HepG2 (cell line): ENCODE data around the gene TAS1R1. TPM values are rescaled to one million over a fixed set of nuclear protein-coding genes. Genes with fewer than 3 reads are reported as not detected.

Experiments
- ATAC-seq: fragments of 200-7000 bp; cut with Tn5 transposase; 3 replicates; pipeline ENCODE4 v1.9.1; 2020; ENCODE audit warnings: mild to moderate bottlenecking, moderate library complexity
- BruUV-seq: library from RNA; stranded (reverse); fragments of 400-500 nt; replicated peaks from 2 replicates; lab custom pipeline; 2021; lab: Mats Ljungman, UMichigan
- CTCF ChIA-PET: fragments of 300-600 bp; formaldehyde crosslinking; extraction: SDS; loops from one replicate; lab custom pipeline; 2021; ENCODE audit warnings: low total read pairs, inconsistent platforms, low intra/inter-chr PET ratio; lab: Yijun Ruan, JAX
- POLR2A ChIA-PET: fragments of 350-600 bp; sonication (Branson Sonifier 250); formaldehyde crosslinking; loops from one replicate; lab custom pipeline; 2020; ENCODE audit warnings: antibody characterized with exemption, inconsistent platforms; lab: Yijun Ruan, JAX
- DNase-seq: peaks from one replicate; pipeline ENCODE4 v3.0.0-alpha.2; 2015; ENCODE audit warnings: low spot score
- FAIRE-seq: peaks from 3 replicates; lab custom pipeline; 2011; peaks lifted over from hg19 to GRCh38; lab: Jason Lieb, UNC
- H2AFZ ChIP-seq: one replicate; pipeline ENCODE4 v1.6.1; 2011; ENCODE audit warnings: low read length, inconsistent platforms
- H3K27ac ChIP-seq: fragments of 300-600 bp; 3 replicates; pipeline ENCODE4 v1.8.0; 2011; ENCODE audit warnings: mixed run types, mild to moderate bottlenecking, mixed read lengths, low read length, inconsistent platforms; ENCODE audit not compliant: insufficient read depth; ENCODE audit errors: extremely low read length
- H3K27me3 ChIP-seq, 2 experiments: fragments of 200-600 bp in 1 of 2; 2 replicates in 1 of 2; 3 replicates in 1 of 2; pipeline versions ENCODE4 v1.6.0 to v1.8.0; 2011; ENCODE audit warnings: low read length in 2 of 2, mild to moderate bottlenecking in 2 of 2, moderate library complexity in 2 of 2, inconsistent platforms in 1 of 2; ENCODE audit not compliant: insufficient read depth in 2 of 2, control insufficient read depth in 1 of 2
- H3K36me3 ChIP-seq, 2 experiments: fragments of 200-600 bp in 1 of 2; replicated peaks in 1 of 2; 2 replicates in 1 of 2; 3 replicates in 1 of 2; pipeline versions ENCODE4 v1.5.1 to v1.8.0; 2011; ENCODE audit warnings: low read length in 2 of 2, inconsistent platforms in 1 of 2; ENCODE audit not compliant: insufficient read depth in 2 of 2, control insufficient read depth in 1 of 2
- H3K4me1 ChIP-seq: 2 replicates; pipeline ENCODE4 v1.5.1; 2012; ENCODE audit warnings: low read length, inconsistent platforms; ENCODE audit not compliant: insufficient read depth
- H3K4me2 ChIP-seq: 2 replicates; pipeline ENCODE4 v1.6.0; 2011; ENCODE audit warnings: low read depth, low read length, inconsistent platforms
- H3K4me3 ChIP-seq, 3 experiments: fragments of 200-600 bp in 1 of 3; sonication (generic), shearing (Covaris generic) in 1 of 3; replicated peaks in 1 of 3; 2 replicates each; pipeline ENCODE4 v1.5.1; 2011 to 2016; ENCODE audit warnings: low read length in 3 of 3, inconsistent platforms in 2 of 3, low read depth in 2 of 3, mild to moderate bottlenecking in 2 of 3, control low read depth in 1 of 3, mixed read lengths in 1 of 3; ENCODE audit not compliant: insufficient read depth in 1 of 3
- H3K79me2 ChIP-seq: one replicate; pipeline ENCODE4 v1.6.1; 2011; ENCODE audit warnings: low read length, inconsistent platforms; ENCODE audit not compliant: insufficient read depth
- H3K9ac ChIP-seq: 2 replicates; pipeline ENCODE4 v1.6.0; 2011; ENCODE audit warnings: mild to moderate bottlenecking, low read depth, low read length, inconsistent platforms; ENCODE audit not compliant: insufficient read depth
- H3K9me3 ChIP-seq: 2 replicates; pipeline ENCODE4 v1.5.1; 2012; ENCODE audit warnings: mild to moderate bottlenecking, low read length
- H4K20me1 ChIP-seq: 2 replicates; pipeline ENCODE4 v1.6.0; 2011; ENCODE audit warnings: inconsistent platforms, mild to moderate bottlenecking, low read length, moderate library complexity; ENCODE audit not compliant: insufficient read depth
- ADNP ChIP-seq: sonication (generic); formaldehyde crosslinking; IDR thresholded peaks from 2 replicates; pipeline ENCODE4 v1.4.0; 2020; ENCODE audit warnings: missing genetic modification reagents
- HDAC1 ChIP-seq: sonication (generic); formaldehyde crosslinking; IDR thresholded peaks from 2 replicates; pipeline ENCODE4 v1.5.1; 2020; ENCODE audit warnings: mild to moderate bottlenecking, missing genetic modification reagents
- ZBTB3 ChIP-seq: sonication (generic); formaldehyde crosslinking; IDR thresholded peaks from 2 replicates; pipeline ENCODE4 v1.4.0; 2020; ENCODE audit warnings: low read depth, mild to moderate bottlenecking, moderate library complexity, missing genetic modification reagents, borderline replicate concordance
- ZFP36L2 ChIP-seq: sonication (generic); formaldehyde crosslinking; IDR thresholded peaks from 2 replicates; pipeline ENCODE4 v1.4.0; 2020; ENCODE audit warnings: missing genetic modification reagents
- ZNF331 ChIP-seq: sonication (generic); formaldehyde crosslinking; IDR thresholded peaks from 2 replicates; pipeline ENCODE4 v1.4.0; 2020; ENCODE audit warnings: missing genetic modification reagents
- ZNF747 ChIP-seq: sonication (generic); formaldehyde crosslinking; IDR thresholded peaks from 2 replicates; pipeline ENCODE4 v1.8.1; 2023; ENCODE audit warnings: missing genetic modification reagents, mild to moderate bottlenecking, borderline replicate concordance
- WGBS: methylation state at CpG from one replicate; pipeline ENCODE4 v1.1.6; 2017; ENCODE audit warnings: low lambda C conversion rate; 5-methylcytosine and 5-hydroxymethylcytosine counted together
- in situ Hi-C: cut with HindIII; loops from 2 replicates; pipeline ENCODE4 v1.10.0; 2017; ENCODE audit warnings: low pct_unique_long_range_greater_than_20kb; ENCODE audit not compliant: extremely low pct_ligation_motif_present
- intact Hi-C: fragments of 100-400 bp; cut with micrococcal nuclease; formaldehyde crosslinking; loops from one replicate; pipeline ENCODE4 v1.10.0; 2022; ENCODE audit not compliant: unreplicated experiment
- polyA plus RNA-seq, 8 experiments: library from polyadenylated mRNA; depleted of rRNA in 3 of 8; stranded (reverse) in 7 of 8; unstranded in 1 of 8; fragments of >200 nt; fragmentation: Illumina TruSeq in 4 of 8; extraction: Trizol in 4 of 8; gene quantifications; 2 replicates each; pipeline versions ENCODE4 v1.2.1 to v1.2.3, GENCODE V29; 2011 to 2016; ENCODE audit warnings: low read depth in 4 of 8, missing spikeins in 1 of 8, mixed read lengths in 1 of 8; ENCODE audit not compliant: insufficient read depth in 1 of 8
- total RNA-seq, 5 experiments: library from RNA; depleted of rRNA; stranded (reverse); fragments of >200 nt; fragmentation: Illumina TruSeq; extraction: Trizol; gene quantifications; 2 replicates each; pipeline ENCODE4 v1.2.3, GENCODE V29; 2016; ENCODE audit warnings: low read depth in 1 of 5

TAS1R1 gene
- total and polyA plus RNA-seq, 2 of the 13 experiments (the other 11 are each of a cell fraction or from before 2014, with no cell fraction given): 1.4 to 1.6 TPM

- no peak overlapping the region for H3K27ac ChIP-seq
- no peaks in the 10 kb centered on the region for H3K36me3 ChIP-seq
- no peaks in the 10 kb centered on the region for H4K20me1 ChIP-seq
- BruUV-seq: no TSS peak
- ChIA-PET CTCF (no interaction called here), POLR2A (interaction anchor here (1.6 kb wide), 1 partner anchor 10 kb away, joined by 6 read pairs; the partner anchor contains the start of gene ZBTB48)
- no peak overlapping the region for H3K4me2 ChIP-seq
- no peak overlapping the region for H3K4me3 ChIP-seq
- H3K27me3 ChIP-seq: peaks cover 1 to 15% of the 10 kb centered on the region in 2 experiments; a peak in 3 of 5 replicates
- TF ChIP-seq ZNF747 (CRISPR knock-in tag) (no peak), ZFP36L2 (no peak), ZBTB3 (CRISPR knock-in tag) (no peak), ADNP (no peak)
- H2AFZ ChIP-seq: no peak overlapping the region
- in situ Hi-C loops (no loop called here), intact Hi-C loops (no loop called here)
- peaks cover 20% of the 10 kb centered on the region for H3K4me1 ChIP-seq
- no peaks in the 10 kb centered on the region for H3K79me2 ChIP-seq
- no peaks in the 10 kb centered on the region for H3K9me3 ChIP-seq
- ATAC-seq (no peak), FAIRE-seq (no peak), DNase-seq (no peak)
- WGBS: 65% methylated on average over 3 of the region's 3 CpGs
- H3K9ac ChIP-seq: no peak overlapping the region
These were observed 15.0 kb downstream of the TAS1R1 start for GRCh38 chr1:6570100-6570499.

- Histone ChIP-seq H3K9me3 (no peaks in the 10 kb centered on the region), H3K4me1 (peaks cover 20% of the 10 kb centered on the region), H3K36me3 (no peaks in the 10 kb centered on the region), H4K20me1 (no peaks in the 10 kb centered on the region), H3K79me2 (no peaks in the 10 kb centered on the region), H2AFZ (no peak overlapping the region), H3K27ac (no peak overlapping the region), H3K4me3 (no peak overlapping the region), H3K9ac (no peak overlapping the region), H3K27me3 (peaks cover 0 to 8% of the 10 kb centered on the region in 2 experiments; a peak in 2 of 5 replicates), H3K4me2 (no peak overlapping the region)
- TF ChIP-seq HDAC1 (CRISPR knock-in tag) (no peak), ZNF331 (peak; percentile 100)
- CTCF ChIA-PET: no interaction called here
- in situ Hi-C loops: no loop called here
- 70% methylated on average over 4 of the region's 5 CpGs for WGBS
- DNase-seq (no peak), ATAC-seq (no peak), FAIRE-seq (no peak)
- no TSS peak for BruUV-seq
- intact Hi-C loops: no loop called here
- POLR2A ChIA-PET: interaction anchor here (0.6 to 1.7 kb wide), 2 partner anchors 9 to 121 kb away, joined by 3 to 6 read pairs; partner anchors contain the start of gene ZBTB48
These were observed 15.9 kb downstream of the TAS1R1 start for GRCh38 chr1:6570987-6571386.
